Large intestine (tissue), 3 donors: Measurements from ENCODE around the gene MLLT3. TPM values are rescaled to one million over a fixed set of nuclear protein-coding genes. Genes with fewer than 3 reads are reported as not detected.
"Not testable (repeated sequence)": the region's sequence is repeated elsewhere in the genome, so short reads cannot be mapped to it uniquely, and the experiment has no call there.

Experiments
- DNase-seq, 2 donors: peaks; one replicate each; pipeline versions ENCODE4 v3.0.0 to v3.0.0-alpha.2; 2013
- H3K27ac ChIP-seq: one replicate; pipeline ENCODE4 v1.5.1; 2013; ENCODE audit warnings: low read length
- H3K27me3 ChIP-seq: 2 replicates; pipeline ENCODE4 v1.6.1; 2013; ENCODE audit warnings: low read length; ENCODE audit not compliant: control insufficient read depth, insufficient read depth
- H3K36me3 ChIP-seq: 2 replicates; pipeline ENCODE4 v1.6.1; 2013; ENCODE audit warnings: low read length; ENCODE audit not compliant: control insufficient read depth, insufficient read depth
- H3K4me1 ChIP-seq: one replicate; pipeline ENCODE4 v1.6.1; 2013; ENCODE audit warnings: low read length; ENCODE audit not compliant: control insufficient read depth, insufficient read depth
- H3K4me3 ChIP-seq: one replicate; pipeline ENCODE4 v1.5.1; 2013; ENCODE audit warnings: low read length
- H3K9me3 ChIP-seq: one replicate; pipeline ENCODE4 v1.6.1; 2013; ENCODE audit warnings: mild to moderate bottlenecking, low read depth, low read length, moderate library complexity; ENCODE audit not compliant: control insufficient read depth
- WGBS: methylation state at CpG from one replicate; pipeline ENCODE4 v1.1.5; 2013; ENCODE audit warnings: low lambda C conversion rate; ENCODE audit not compliant: insufficient coverage; 5-methylcytosine and 5-hydroxymethylcytosine counted together
- polyA plus RNA-seq: library from polyadenylated mRNA; unstranded; fragments of 120-200 nt; gene quantifications from one replicate; pipeline ENCODE4 v1.2.1, GENCODE V29; 2013

Gene MLLT3
- polyA plus RNA-seq, 1 donor: 25.0 TPM

DNA sequence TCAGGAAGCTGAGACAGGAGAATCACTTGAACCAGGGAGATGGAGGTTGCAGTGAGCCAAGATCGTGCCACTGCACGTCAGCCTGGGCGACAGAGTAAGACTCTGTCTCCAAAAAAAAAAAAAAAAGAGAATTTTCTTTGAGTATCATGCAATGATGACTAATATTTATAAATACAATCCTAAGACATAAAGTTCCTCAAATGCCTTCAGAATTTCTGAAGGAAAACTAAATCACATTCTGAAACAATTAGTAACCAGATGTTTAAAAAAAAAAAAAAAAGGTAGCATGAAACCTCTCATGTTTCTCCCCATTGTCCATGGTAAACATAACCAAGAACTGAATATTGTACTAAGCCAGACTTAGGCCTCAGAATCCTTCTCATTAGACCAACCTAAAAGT is 23.1 kb downstream of the MLLT3 start:
- Histone ChIP-seq H3K27me3 (no peaks in the 10 kb centered on the region), H3K27ac (no peak overlapping the region), H3K36me3 (no peaks in the 10 kb centered on the region), H3K9me3 (no peaks in the 10 kb centered on the region), H3K4me1 (no peaks in the 10 kb centered on the region), H3K4me3 (no peak overlapping the region)
- no peak for DNase-seq
- no CpG with 5 or more reads among the region's 3 CpGs for WGBS

DNA sequence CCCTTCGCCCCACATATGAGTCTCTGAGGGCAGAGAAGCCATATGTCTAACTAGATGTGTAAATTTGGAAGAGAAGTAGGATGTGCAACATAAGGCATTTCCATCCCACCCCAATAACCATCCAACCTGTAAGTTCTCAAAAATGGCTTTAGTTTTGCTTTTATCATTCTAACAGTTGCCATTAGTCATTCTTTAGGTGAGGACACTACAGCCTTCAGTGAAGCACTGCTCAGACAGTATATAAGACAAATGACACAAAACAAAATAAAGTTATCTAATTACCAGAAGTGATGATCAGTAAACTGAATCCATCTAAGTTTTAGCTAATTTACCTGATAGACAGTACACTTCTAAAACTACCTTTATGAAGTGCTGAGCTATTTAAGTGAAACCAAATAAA is 23.9 kb downstream of the MLLT3 start:
- DNase-seq: no peak
- no peaks in the 10 kb centered on the region for H3K27me3 ChIP-seq
- H3K9me3 ChIP-seq: no peaks in the 10 kb centered on the region
- no peaks in the 10 kb centered on the region for H3K36me3 ChIP-seq
- H3K4me3 ChIP-seq: no peak overlapping the region
- H3K4me1 ChIP-seq: no peaks in the 10 kb centered on the region
- no peak overlapping the region for H3K27ac ChIP-seq
- 100% methylated on average over 1 of the region's 1 CpG for WGBS

DNA sequence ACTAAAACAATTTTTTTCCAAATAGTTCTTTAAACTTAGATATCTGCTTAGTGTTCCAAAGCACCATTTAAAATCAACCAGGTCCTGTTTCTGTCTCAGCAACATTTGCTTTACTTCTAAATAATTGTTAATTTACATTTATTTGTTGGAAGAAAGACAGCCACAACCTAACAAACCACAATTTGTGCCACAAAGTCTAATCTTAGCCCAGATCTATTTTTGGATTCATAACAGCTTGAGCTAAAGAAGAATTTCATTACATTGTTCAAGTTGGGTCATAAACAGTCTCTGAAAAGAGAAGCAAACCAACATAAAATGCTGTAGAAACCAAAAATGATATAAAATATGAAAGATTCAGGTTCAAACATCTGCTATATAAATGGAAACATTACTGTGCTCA is 24.4 kb downstream of the MLLT3 start:
- Histone ChIP-seq H3K9me3 (no peaks in the 10 kb centered on the region), H3K36me3 (no peaks in the 10 kb centered on the region), H3K4me1 (no peaks in the 10 kb centered on the region), H3K27me3 (no peaks in the 10 kb centered on the region), H3K4me3 (no peak overlapping the region), H3K27ac (no peak overlapping the region)
- DNase-seq: no peak

DNA sequence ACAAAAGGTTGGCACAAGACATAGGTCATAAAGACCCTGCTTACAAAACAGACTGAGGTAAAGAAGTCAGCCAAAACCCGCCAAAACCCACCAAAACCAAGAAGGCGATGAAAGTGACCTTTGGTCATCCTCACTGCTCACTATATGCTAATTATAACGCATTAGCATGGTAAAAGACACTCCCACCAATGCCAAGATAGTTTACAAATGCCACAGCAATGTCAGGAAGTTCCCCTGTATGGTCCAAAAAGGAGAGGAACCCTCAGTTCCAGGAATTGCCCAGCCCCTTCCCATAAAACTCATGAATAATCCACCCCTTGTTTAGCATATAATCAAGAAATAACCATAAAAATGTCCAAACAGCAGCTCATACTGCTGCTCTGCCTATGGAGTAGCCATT is 27.7 kb downstream of the MLLT3 start:
- no peaks in the 10 kb centered on the region for H3K9me3 ChIP-seq
- H3K36me3 ChIP-seq: no peaks in the 10 kb centered on the region
- no peak overlapping the region for H3K27ac ChIP-seq
- no peak for DNase-seq
- no peaks in the 10 kb centered on the region for H3K27me3 ChIP-seq
- no peaks in the 10 kb centered on the region for H3K4me1 ChIP-seq
- WGBS: no CpG with 5 or more reads among the region's 3 CpGs
- H3K4me3 ChIP-seq: no peak overlapping the region

DNA sequence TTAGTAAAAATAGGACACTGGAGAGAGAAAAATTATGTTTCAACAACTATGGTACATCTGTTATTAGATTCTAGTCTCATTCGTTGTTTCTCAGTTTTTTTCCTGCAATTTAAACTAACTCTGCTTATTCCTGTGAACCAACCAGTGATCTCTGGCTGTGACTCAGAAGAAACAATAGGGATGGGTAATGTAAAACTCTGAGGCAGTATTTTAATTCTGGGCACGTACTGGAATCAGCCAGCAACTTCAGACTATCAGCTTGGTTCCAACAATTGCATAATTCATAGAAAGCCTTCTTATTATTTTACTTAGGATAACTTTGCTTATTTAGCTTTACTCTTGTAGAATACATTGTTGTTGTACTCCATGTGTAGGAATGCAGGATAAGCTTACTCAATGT is 28.8 kb downstream of the MLLT3 start:
- Histone ChIP-seq H3K27ac (no peak overlapping the region), H3K4me3 (no peak overlapping the region), H3K9me3 (no peaks in the 10 kb centered on the region), H3K36me3 (no peaks in the 10 kb centered on the region), H3K27me3 (no peaks in the 10 kb centered on the region), H3K4me1 (no peaks in the 10 kb centered on the region)
- DNase-seq: no peak
- WGBS: no CpG with 5 or more reads among the region's 2 CpGs

DNA sequence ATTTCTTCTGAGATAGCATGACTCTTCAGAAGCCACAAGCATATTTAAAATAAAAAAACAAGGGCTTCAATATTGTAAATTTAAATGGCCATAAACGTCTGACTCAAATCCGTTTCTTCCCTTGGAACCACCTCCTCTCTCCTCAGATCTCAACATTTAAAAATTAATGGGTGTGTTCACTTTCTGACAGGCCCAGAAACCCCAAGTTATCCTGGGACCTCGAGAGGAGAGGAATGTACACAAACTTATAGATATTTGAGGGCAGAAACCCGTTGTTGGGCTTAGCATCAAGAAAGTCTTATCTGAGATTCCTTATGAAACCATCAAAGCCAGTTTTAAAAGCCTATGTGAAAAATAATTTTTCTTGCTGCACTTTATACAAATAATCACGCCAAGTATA is 29.2 kb downstream of the MLLT3 start:
- 69% methylated on average over 2 of the region's 5 CpGs for WGBS
- no peak overlapping the region for H3K27ac ChIP-seq

DNA sequence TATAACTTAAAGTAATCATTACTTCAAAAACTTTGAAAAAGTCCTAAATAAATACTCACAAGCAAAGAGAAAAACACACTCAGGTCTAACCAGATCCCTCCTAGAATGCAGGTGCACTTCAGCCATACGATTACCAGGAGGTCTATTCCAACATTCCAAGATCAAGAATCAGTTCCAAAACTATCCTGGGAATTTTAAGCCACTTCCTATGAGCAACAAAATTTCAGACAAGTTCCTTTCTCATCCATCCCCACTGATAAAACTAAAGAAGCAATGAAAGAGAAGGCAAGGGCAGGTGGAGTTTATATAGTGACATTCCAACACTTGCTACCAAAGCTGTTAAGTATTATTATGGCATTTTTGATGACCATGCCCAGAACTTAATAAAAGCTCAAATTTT is 29.6 kb downstream of the MLLT3 start:
- no peak for DNase-seq
- WGBS: no CpG with 5 or more reads among the region's 1 CpG
- Histone ChIP-seq H3K9me3 (no peaks in the 10 kb centered on the region), H3K36me3 (no peaks in the 10 kb centered on the region), H3K27me3 (no peaks in the 10 kb centered on the region), H3K4me3 (no peak overlapping the region), H3K27ac (no peak overlapping the region), H3K4me1 (no peaks in the 10 kb centered on the region)

More for the DNA sequence above, 29.2 kb downstream of the MLLT3 start:
- Histone ChIP-seq H3K27me3 (no peaks in the 10 kb centered on the region), H3K4me1 (no peaks in the 10 kb centered on the region), H3K4me3 (no peak overlapping the region), H3K36me3 (no peaks in the 10 kb centered on the region), H3K9me3 (no peaks in the 10 kb centered on the region)
- DNase-seq: no peak

DNA sequence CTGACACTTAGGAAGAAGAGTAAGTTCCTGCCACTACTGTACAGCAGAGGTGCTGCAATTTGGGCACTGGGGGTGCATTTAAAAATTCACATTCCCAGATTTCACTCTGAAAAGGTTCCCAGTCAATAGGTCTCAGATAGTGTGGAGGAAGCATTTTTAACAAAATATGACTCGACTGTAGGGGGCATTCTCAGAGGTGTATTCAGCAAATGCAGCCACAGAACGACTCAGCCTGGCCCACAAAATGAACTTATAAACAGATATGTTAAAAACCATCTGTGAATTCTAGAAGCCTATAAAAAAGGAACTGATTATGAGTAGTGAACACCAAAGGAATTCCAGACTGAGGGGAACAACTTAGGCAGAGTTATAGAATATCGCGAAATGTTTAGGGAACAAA is 31.1 kb downstream of the MLLT3 start:
- Histone ChIP-seq H3K9me3 (no peaks in the 10 kb centered on the region), H3K27me3 (no peaks in the 10 kb centered on the region), H3K4me1 (no peaks in the 10 kb centered on the region), H3K27ac (no peak overlapping the region), H3K36me3 (no peaks in the 10 kb centered on the region), H3K4me3 (no peak overlapping the region)
- DNase-seq: no peak
- 100% methylated on average over 2 of the region's 4 CpGs for WGBS

DNA sequence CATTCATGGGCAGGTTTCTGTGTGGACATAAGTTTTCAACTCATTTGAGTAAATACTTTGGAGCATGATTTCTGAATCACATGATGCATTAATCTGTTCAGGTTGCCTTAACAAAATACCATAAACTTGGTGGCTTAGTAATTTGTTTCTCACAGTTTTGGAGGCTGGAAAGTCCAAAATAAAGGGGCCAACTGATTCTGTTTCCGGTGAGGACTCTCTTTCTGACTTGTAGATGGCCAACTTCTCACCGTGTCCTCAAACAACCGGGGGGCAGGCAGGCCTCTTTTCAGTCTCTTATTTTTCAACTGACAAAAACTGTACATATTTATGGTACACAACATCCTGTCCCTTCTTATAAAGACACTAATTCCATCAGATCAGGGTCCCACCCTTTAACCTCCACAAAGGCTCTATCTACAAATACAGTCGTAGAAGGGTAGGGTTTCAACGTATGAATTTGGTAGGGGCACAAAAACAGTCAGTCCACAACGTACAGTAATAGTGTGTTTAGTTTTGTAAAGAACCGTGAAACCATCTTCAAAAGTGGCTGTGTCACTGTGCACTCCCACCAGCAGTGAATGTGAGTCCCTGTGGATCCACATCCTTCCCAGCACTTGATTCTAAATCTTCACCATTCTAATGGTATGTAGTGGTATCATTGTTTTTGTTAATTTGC is 37.2 kb downstream of the MLLT3 start:
- H3K27me3 ChIP-seq: no peaks in the 10 kb centered on the region
- H3K36me3 ChIP-seq: no peaks in the 10 kb centered on the region
- no peak overlapping the region for H3K27ac ChIP-seq
- H3K4me1 ChIP-seq: no peaks in the 10 kb centered on the region
- no peak for DNase-seq
- no peaks in the 10 kb centered on the region for H3K9me3 ChIP-seq
- no peak overlapping the region for H3K4me3 ChIP-seq
- 100% methylated on average over 1 of the region's 7 CpGs for WGBS

DNA sequence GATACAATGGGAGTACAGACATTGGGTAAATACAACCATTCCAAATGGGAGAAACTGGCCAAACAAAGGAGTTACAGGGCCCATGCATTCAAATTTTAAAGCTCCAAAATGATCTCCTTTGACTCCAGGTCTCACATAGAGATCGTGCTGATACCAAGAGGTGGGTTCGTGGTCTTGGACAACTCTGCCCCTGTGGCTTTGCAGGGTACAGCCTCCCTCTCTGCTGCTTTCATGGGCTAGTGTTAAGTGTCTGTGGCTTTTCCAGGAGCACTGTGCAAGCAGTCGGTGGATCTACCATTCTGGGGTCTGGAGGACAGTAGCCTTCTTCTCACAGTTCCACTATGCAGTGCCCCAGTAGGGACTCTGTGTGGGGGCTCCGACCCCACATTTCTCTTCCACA is 39.2 kb downstream of the MLLT3 start:
- H3K36me3 ChIP-seq, H3K27me3 ChIP-seq, H3K27ac ChIP-seq, H3K4me3 ChIP-seq, H3K9me3 ChIP-seq, DNase-seq, H3K4me1 ChIP-seq: not testable (repeated sequence)
- no CpG with 5 or more reads among the region's 4 CpGs for WGBS

DNA sequence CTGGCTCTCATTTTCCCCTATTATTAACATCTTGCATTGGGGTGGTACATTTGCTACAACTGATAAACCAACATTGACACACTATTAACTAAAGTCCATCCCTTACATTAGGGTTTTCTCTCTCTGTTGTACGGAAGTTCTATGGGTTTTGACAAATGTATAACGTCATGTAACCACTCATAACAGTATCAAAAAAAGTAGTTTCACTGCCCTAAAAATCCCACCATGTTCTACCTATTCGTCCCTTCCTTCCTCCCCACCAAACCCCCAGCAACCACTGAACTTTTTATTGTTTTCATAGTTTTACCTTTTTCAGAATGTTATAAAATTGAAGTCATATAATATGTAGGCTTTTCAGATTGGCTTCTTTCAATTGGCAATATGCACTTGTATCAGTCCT is 40.1 kb downstream of the MLLT3 start:
- WGBS: 100% methylated on average over 2 of the region's 3 CpGs
- Histone ChIP-seq H3K4me3 (no peak overlapping the region), H3K27ac (no peak overlapping the region), H3K27me3 (no peaks in the 10 kb centered on the region), H3K9me3 (no peaks in the 10 kb centered on the region), H3K36me3 (no peaks in the 10 kb centered on the region), H3K4me1 (peaks cover 3% of the 10 kb centered on the region)
- DNase-seq: no peak
